ENCODE measurements around the gene C13orf46. TPM values are rescaled to one million over a fixed set of nuclear protein-coding genes. Genes with fewer than 3 reads are reported as not detected.
"Not testable (repeated sequence)": the region's sequence is repeated elsewhere in the genome, so short reads cannot be mapped to it uniquely, and the experiment has no call there.

C13orf46 gene
- total RNA-seq, 1 experiment from 2014 or later: not detected

GRCh38 chr13:113917096-113917495 is 56.8 kb downstream of the C13orf46 start:
- H3K27me3 ChIP-seq (ENCODE audit: control insufficient read depth, insufficient read depth, low read length): no peaks in the 10 kb centered on the region
- DNase-seq: no peak

DNA sequence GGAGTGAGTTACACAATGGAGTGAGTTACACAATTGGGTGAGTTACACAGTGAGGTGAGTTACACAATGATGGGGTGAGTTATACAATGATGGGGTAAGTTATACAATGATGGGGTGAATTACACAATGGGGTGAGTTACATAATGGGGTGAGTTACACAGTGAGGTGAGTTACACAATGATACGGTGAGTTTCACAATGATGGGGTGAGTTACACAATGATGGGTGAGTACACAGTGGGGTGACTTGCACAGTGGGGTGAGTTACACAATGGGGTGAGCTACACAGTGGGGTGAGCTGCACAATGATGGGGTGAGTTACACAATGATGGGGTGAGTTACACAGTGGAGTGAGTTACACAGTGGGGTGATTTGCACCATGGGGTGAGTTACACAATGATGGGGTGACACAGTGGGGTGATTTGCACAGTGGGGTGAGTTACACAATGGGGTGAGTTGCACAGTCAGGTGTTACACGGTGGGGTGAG is 57.5 kb downstream of the C13orf46 start:
- no peak for DNase-seq
- no peaks in the 10 kb centered on the region for H3K27me3 ChIP-seq (ENCODE audit: control insufficient read depth, insufficient read depth, low read length)
- no peaks in the 10 kb centered on the region for H3K36me3 ChIP-seq (replicated peaks; ENCODE audit: control insufficient read depth, insufficient read depth, low read length)
- no peak overlapping the region for H3K4me3 ChIP-seq (ENCODE audit: insufficient read depth, low read depth, low read length)

More at GRCh38 chr13:113917096-113917495, 56.8 kb downstream of the C13orf46 start:
- Histone ChIP-seq H3K4me3 (ENCODE audit: insufficient read depth, low read depth, low read length) (no peak overlapping the region), H3K36me3 (replicated peaks; ENCODE audit: control insufficient read depth, insufficient read depth, low read length) (no peaks in the 10 kb centered on the region)

DNA sequence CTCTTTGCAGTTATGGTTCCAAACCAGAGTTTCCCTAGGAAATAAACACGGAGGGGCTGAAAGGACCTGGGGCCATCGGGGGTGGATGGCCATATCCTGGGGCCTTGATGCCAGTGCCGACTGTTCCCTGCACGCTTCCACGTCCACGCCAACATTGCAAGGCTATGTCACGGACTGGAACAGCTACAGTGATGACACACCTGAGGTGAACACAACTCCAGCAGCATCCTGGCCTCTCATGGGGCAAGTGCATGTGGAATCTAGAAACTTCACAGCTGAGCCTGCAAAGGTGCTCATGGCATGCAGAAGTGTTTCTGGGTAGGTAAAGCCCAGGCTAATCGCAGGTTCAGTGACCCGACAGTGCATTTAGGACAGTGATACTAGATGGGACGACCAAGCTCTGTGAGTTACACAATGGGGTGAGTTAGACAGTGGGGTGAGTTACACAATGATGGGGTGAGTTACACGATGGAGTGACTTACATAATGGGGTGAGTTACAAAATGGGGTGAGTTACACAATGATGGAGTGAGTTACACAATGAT is 58.0 kb downstream of the C13orf46 start:
- no peaks in the 10 kb centered on the region for H3K36me3 ChIP-seq (replicated peaks; ENCODE audit: control insufficient read depth, insufficient read depth, low read length)
- no peak overlapping the region for H3K4me3 ChIP-seq (ENCODE audit: insufficient read depth, low read depth, low read length)
- no peaks in the 10 kb centered on the region for H3K27me3 ChIP-seq (ENCODE audit: control insufficient read depth, insufficient read depth, low read length)
- DNase-seq: no peak

DNA sequence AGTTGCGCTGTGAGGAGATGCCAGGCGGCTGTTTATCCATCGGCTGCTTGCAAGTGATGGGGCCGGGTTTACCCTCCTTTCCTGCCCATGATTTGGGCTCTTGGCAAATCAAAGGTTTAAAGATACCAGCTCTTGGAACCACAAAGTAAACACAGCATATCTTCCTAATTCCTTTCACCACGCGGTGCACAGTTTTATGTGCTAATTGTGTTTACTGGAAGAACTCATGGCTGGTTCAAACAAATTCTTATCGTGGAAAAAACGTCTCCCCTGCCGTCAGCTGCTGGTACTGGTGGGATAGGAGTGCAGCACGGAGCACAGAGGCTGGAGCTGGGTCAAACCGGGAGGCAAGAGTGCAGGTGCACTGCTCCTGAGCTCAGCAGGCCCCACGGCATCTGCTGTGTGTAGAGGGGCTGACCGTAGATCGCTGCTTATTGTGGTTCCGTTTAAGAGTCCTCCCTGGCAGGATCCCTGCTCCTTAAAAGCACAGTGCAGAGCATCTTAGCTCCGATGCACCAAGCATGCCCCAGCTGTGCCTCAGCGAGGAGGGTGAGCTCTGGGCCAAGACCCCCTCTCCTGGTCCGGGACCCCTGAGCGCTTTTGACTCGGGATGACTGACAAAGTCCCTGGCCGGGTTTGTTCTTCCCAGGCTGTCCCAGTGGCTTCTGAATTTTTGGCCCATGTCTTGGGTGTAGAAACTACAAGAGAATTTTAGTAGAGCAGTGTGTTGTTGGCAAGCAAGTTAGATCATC is 58.7 kb downstream of the C13orf46 start:
- H3K27me3 ChIP-seq (ENCODE audit: control insufficient read depth, insufficient read depth, low read length): no peaks in the 10 kb centered on the region
- no peak overlapping the region for H3K4me3 ChIP-seq (ENCODE audit: insufficient read depth, low read depth, low read length)
- no peak for DNase-seq
- H3K36me3 ChIP-seq (replicated peaks; ENCODE audit: control insufficient read depth, insufficient read depth, low read length): no peaks in the 10 kb centered on the region

- Histone ChIP-seq H3K36me3 (replicated peaks; ENCODE audit: control insufficient read depth, insufficient read depth, low read length) (no peaks in the 10 kb centered on the region), H3K4me3 (ENCODE audit: insufficient read depth, low read depth, low read length) (no peak overlapping the region), H3K27me3 (ENCODE audit: control insufficient read depth, insufficient read depth, low read length) (no peaks in the 10 kb centered on the region)
- no peak for DNase-seq
These were observed 59.4 kb downstream of the C13orf46 start for GRCh38 chr13:113914333-113915011.

GRCh38 chr13:113913838-113914237 is 60.0 kb downstream of the C13orf46 start:
- not testable (repeated sequence) for H3K4me3 ChIP-seq (ENCODE audit: insufficient read depth, low read depth, low read length); DNase-seq; H3K36me3 ChIP-seq (replicated peaks; ENCODE audit: control insufficient read depth, insufficient read depth, low read length); H3K27me3 ChIP-seq (ENCODE audit: control insufficient read depth, insufficient read depth, low read length)

DNA sequence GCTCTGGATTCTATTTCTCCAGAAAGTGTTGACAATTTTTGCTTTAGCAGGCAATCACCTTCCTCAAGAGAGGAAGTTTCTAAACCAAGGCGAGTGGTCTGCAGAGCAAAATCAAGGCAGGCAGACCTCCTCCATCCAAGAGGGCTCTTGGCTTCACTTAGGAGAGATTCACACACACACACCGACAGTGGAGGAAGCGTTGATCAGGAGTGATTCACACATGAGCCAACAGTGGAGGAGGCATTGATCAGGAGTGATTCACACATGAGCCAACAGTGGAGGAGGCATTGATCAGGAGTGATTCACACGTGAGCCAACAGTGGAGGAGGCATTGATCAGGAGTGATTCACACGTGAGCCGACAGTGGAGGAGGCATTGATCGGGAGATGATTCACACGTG is 60.5 kb downstream of the C13orf46 start:
- not testable (repeated sequence) for DNase-seq; H3K36me3 ChIP-seq (replicated peaks; ENCODE audit: control insufficient read depth, insufficient read depth, low read length); H3K27me3 ChIP-seq (ENCODE audit: control insufficient read depth, insufficient read depth, low read length); H3K4me3 ChIP-seq (ENCODE audit: insufficient read depth, low read depth, low read length)

DNA sequence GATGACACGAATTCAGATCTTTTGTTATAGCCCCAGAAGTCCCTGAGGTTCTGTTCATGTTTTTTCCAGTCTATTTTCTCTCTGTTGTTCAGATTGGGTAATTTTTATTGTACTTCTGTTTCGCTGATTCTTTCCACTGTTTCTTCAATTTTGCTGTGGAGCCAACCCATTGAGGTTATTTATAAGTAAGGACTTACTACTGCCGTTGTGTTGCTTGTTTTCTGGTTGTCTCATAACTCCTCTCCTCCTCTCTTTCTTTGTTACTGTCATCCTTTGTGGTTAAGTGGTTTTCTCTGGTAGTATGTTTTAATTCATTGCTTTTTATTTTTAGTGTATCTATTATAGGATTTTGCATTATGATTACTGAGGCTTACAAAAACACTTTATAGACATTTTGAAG is 61.3 kb downstream of the C13orf46 start:
- DNase-seq: no peak

DNA sequence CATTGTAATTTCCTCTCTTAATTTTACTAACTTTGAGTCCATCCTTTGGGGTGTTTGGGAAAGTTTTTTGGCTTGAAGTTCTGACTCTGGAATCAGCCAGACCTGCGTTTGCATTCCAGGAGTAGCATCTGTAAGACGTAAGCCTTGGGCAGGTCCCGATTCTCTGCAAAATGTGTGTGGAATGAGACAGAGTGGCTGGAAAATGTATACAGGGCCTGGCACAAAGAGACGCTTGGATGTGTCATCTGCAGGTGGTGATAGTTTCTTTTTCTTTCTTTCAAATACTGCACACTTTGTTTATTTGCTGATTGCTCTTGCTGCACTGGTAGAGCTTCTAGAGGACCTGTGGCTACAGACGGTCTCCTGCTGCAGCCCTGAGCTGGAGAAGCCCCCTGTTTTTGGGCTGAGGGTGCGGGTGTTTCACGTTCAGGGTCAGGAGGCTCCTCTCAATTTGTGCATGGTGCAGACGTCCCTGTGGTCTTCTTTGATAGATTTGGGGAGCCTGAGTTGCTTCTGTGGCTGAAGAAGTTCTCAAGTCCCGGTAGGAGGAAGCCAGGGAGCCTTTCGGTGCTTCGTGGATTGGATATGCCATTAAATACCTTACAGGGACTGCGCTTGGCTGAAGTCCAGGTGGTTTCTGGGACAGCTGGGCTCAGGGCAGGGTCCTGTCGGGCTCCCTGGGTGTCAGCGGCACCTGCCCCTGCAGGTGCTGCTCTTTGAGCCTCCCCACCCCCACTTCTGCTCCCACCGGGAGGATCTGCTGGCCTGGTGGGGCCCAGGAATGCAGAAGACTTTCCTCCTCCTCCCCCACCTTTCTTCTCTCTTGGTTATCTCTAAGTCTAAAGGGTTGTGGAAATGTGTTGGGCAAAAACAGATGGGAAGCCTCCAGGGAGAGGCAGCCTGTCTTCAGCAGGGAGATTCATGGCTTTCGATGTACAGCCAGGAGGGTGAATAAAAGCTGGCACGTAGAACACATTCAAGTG is 66.0 kb downstream of the C13orf46 start:
- no peaks in the 10 kb centered on the region for H3K36me3 ChIP-seq (replicated peaks; ENCODE audit: control insufficient read depth, insufficient read depth, low read length)
- no peaks in the 10 kb centered on the region for H3K27me3 ChIP-seq (ENCODE audit: control insufficient read depth, insufficient read depth, low read length)
- peak; percentile 53 for DNase-seq

More for the DNA sequence above, 61.3 kb downstream of the C13orf46 start:
- Histone ChIP-seq H3K27me3 (ENCODE audit: control insufficient read depth, insufficient read depth, low read length) (no peaks in the 10 kb centered on the region), H3K4me3 (ENCODE audit: insufficient read depth, low read depth, low read length) (no peak overlapping the region), H3K36me3 (replicated peaks; ENCODE audit: control insufficient read depth, insufficient read depth, low read length) (no peaks in the 10 kb centered on the region)

DNA sequence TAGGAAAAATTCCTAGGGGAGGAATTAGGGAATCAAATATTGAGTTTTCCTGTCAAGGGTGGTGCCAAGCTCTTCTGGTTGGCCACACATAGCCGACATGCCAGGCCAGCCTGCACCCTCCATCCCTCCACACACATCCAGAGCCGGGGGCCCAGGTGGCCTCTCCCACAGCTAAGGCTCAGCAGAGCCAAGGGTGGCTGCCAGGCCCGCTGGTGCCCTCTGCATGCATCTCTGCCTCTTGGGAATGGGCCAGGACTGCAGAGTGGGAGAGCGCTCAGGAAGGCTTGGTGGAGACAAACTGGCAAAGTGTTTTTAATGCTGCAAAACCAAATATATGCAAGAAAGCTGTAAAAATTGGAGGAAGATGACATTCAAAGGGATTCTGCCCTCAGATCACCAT is 67.3 kb downstream of the C13orf46 start:
- H3K4me3 ChIP-seq (ENCODE audit: insufficient read depth, low read depth, low read length): no peak overlapping the region
- no peaks in the 10 kb centered on the region for H3K36me3 ChIP-seq (replicated peaks; ENCODE audit: control insufficient read depth, insufficient read depth, low read length)
- no peaks in the 10 kb centered on the region for H3K27me3 ChIP-seq (ENCODE audit: control insufficient read depth, insufficient read depth, low read length)
- DNase-seq: no peak

More for the DNA sequence above, 66.0 kb downstream of the C13orf46 start:
- H3K4me3 ChIP-seq (ENCODE audit: insufficient read depth, low read depth, low read length): no peak overlapping the region

GRCh38 chr13:113905942-113906341 is 67.9 kb downstream of the C13orf46 start:
- Histone ChIP-seq H3K36me3 (replicated peaks; ENCODE audit: control insufficient read depth, insufficient read depth, low read length) (no peaks in the 10 kb centered on the region), H3K27me3 (ENCODE audit: control insufficient read depth, insufficient read depth, low read length) (no peaks in the 10 kb centered on the region), H3K4me3 (ENCODE audit: insufficient read depth, low read depth, low read length) (no peak overlapping the region)
- DNase-seq: no peak

GRCh38 chr13:113905018-113905417 is 68.9 kb downstream of the C13orf46 start:
- no peaks in the 10 kb centered on the region for H3K27me3 ChIP-seq (ENCODE audit: control insufficient read depth, insufficient read depth, low read length)
- DNase-seq: no peak
- no peaks in the 10 kb centered on the region for H3K36me3 ChIP-seq (replicated peaks; ENCODE audit: control insufficient read depth, insufficient read depth, low read length)
- H3K4me3 ChIP-seq (ENCODE audit: insufficient read depth, low read depth, low read length): no peak overlapping the region

DNA sequence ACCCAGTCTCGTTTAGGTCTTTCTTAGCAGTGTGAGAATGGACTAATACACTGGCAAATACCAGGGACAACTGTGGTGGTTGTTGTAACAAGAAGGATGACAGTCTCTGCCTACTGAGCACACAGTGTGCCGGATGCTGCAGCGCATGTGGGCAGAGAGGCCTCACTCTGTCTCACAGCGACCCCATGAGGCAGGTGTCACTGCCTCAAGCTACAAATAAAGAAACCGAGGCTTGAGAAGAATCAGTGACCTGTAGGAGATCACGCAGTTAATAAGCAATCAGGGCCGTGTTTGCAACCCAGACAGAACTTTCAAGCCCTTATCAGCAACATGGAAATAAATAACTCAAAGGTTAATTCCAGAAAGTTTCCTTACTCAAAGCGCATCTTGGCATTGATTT is 69.5 kb downstream of the C13orf46 start:
- DNase-seq: peak; percentile 80
- H3K27me3 ChIP-seq (ENCODE audit: control insufficient read depth, insufficient read depth, low read length): no peaks in the 10 kb centered on the region

DNA sequence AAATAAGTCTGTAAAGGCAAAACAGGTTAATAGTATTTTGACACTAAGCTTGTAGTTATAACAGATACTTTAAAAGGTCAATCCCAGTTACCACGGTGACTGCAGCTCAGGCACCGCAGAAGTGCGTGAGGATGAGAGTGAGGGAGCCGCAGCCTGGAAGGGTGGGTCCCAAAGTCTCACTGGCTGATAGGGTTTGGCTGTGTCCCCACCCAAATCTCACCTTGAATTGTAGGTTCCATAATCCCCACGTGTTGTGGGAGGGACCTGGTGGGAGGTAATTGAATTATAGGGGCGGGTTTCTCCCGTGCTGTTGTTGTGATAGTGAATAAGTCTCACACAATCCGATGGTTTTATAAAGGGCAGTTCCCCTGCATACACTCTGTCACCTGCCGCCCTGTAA is 70.0 kb downstream of the C13orf46 start:
- H3K36me3 ChIP-seq (replicated peaks; ENCODE audit: control insufficient read depth, insufficient read depth, low read length): no peaks in the 10 kb centered on the region
- H3K4me3 ChIP-seq (ENCODE audit: insufficient read depth, low read depth, low read length): no peak overlapping the region
- H3K27me3 ChIP-seq (ENCODE audit: control insufficient read depth, insufficient read depth, low read length): no peaks in the 10 kb centered on the region
- no peak for DNase-seq

More for the DNA sequence above, 69.5 kb downstream of the C13orf46 start:
- no peaks in the 10 kb centered on the region for H3K36me3 ChIP-seq (replicated peaks; ENCODE audit: control insufficient read depth, insufficient read depth, low read length)
- H3K4me3 ChIP-seq (ENCODE audit: insufficient read depth, low read depth, low read length): no peak overlapping the region

Measured in H7 (cell line).